ENCODE data around the gene OR13A1.
"Not testable (repeated sequence)": the region's sequence is repeated elsewhere in the genome, so short reads cannot be mapped to it uniquely, and the experiment has no call there.

Gene OR13A1

GRCh38 chr10:45282061-45282460 is 33.3 kb downstream of the OR13A1 start:
- no peak for DNase-seq (ENCODE audit: low read depth in 2 of 2)

- DNase-seq (ENCODE audit: low read depth in 2 of 2): no peak
These were observed 35.2 kb downstream of the OR13A1 start for GRCh38 chr10:45280113-45280760.

GRCh38 chr10:45279682-45280081 is 35.7 kb downstream of the OR13A1 start:
- no peak for DNase-seq (ENCODE audit: low read depth in 2 of 2)

- no peak for DNase-seq (ENCODE audit: low read depth in 2 of 2)
These were observed 36.4 kb downstream of the OR13A1 start for GRCh38 chr10:45278860-45279498.

GRCh38 chr10:45276146-45276545 is 39.3 kb downstream of the OR13A1 start:
- DNase-seq (ENCODE audit: low read depth in 2 of 2): not testable (repeated sequence)

- DNase-seq (ENCODE audit: low read depth in 2 of 2): no peak
These were observed 41.0 kb downstream of the OR13A1 start for GRCh38 chr10:45274364-45274763.

GRCh38 chr10:45267777-45268176 is 47.6 kb downstream of the OR13A1 start:
- DNase-seq (ENCODE audit: low read depth in 2 of 2): not testable (repeated sequence)

- no peak for DNase-seq (ENCODE audit: low read depth in 2 of 2)
These were observed 49.4 kb downstream of the OR13A1 start for GRCh38 chr10:45265996-45266395.

- DNase-seq (ENCODE audit: low read depth in 2 of 2): no peak
These were observed 53.5 kb downstream of the OR13A1 start for GRCh38 chr10:45261946-45262345.

- no peak for DNase-seq (ENCODE audit: low read depth in 2 of 2)
These were observed 54.1 kb downstream of the OR13A1 start for GRCh38 chr10:45261243-45261775.

- not testable (repeated sequence) for DNase-seq (ENCODE audit: low read depth in 2 of 2)
These were observed 54.8 kb downstream of the OR13A1 start for GRCh38 chr10:45260635-45261034.

- DNase-seq (ENCODE audit: low read depth in 2 of 2): not testable (repeated sequence)
These were observed 55.5 kb downstream of the OR13A1 start for GRCh38 chr10:45259786-45260495.

- no peak for DNase-seq (ENCODE audit: low read depth in 2 of 2)
These were observed 57.8 kb downstream of the OR13A1 start for GRCh38 chr10:45257600-45257999.

- no peak for DNase-seq (ENCODE audit: low read depth in 2 of 2)
These were observed 59.2 kb downstream of the OR13A1 start for GRCh38 chr10:45256246-45256645.

- DNase-seq (ENCODE audit: low read depth in 2 of 2): no peak
These were observed 59.7 kb downstream of the OR13A1 start for GRCh38 chr10:45255706-45256105.

- DNase-seq (ENCODE audit: low read depth in 2 of 2): no peak
These were observed 60.5 kb downstream of the OR13A1 start for GRCh38 chr10:45254892-45255291.

- DNase-seq (ENCODE audit: low read depth in 2 of 2): no peak
These were observed 62.1 kb downstream of the OR13A1 start for GRCh38 chr10:45253183-45253914.
